SU-DHL-6 (cell line): Measurements from ENCODE around the gene PSMA5.

Experiments
- EZH2phosphoT487 ChIP-seq: fragments of 200-600 bp; sonication (generic), shearing (Covaris generic); conservative IDR thresholded peaks from 2 replicates; pipeline ENCODE4 v1.6.1; 2018; ENCODE audit warnings: mild to moderate bottlenecking, antibody characterized with exemption, low read length, moderate library complexity, mixed read lengths
- TF ChIP-seq, protein P1 (sequence below): fragments of 200-600 bp; sonication (generic); IDR thresholded peaks from one replicate; pipeline ENCODE4 v1.5.1; 2017; ENCODE audit warnings: antibody characterized with exemption, mild to moderate bottlenecking, low read length, moderate library complexity; ENCODE audit not compliant: insufficient read depth, poor library complexity, severe bottlenecking

- TF ChIP-seq, protein P1, sequence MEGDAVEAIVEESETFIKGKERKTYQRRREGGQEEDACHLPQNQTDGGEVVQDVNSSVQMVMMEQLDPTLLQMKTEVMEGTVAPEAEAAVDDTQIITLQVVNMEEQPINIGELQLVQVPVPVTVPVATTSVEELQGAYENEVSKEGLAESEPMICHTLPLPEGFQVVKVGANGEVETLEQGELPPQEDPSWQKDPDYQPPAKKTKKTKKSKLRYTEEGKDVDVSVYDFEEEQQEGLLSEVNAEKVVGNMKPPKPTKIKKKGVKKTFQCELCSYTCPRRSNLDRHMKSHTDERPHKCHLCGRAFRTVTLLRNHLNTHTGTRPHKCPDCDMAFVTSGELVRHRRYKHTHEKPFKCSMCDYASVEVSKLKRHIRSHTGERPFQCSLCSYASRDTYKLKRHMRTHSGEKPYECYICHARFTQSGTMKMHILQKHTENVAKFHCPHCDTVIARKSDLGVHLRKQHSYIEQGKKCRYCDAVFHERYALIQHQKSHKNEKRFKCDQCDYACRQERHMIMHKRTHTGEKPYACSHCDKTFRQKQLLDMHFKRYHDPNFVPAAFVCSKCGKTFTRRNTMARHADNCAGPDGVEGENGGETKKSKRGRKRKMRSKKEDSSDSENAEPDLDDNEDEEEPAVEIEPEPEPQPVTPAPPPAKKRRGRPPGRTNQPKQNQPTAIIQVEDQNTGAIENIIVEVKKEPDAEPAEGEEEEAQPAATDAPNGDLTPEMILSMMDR, result no peak
- TF ChIP-seq EZH2phosphoT487, result no peak
These were observed 41.8 kb upstream of the PSMA5 start for GRCh38 chr1:109468061-109468460.
